Measurements from ENCODE around the gene SUZ12. TPM values are rescaled to one million over a fixed set of nuclear protein-coding genes. Genes with fewer than 3 reads are reported as not detected.
"Not testable (repeated sequence)": the region's sequence is repeated elsewhere in the genome, so short reads cannot be mapped to it uniquely, and the experiment has no call there.

The SUZ12 gene
- total RNA-seq, 1 experiment from 2014 or later: 30.4 TPM

DNA sequence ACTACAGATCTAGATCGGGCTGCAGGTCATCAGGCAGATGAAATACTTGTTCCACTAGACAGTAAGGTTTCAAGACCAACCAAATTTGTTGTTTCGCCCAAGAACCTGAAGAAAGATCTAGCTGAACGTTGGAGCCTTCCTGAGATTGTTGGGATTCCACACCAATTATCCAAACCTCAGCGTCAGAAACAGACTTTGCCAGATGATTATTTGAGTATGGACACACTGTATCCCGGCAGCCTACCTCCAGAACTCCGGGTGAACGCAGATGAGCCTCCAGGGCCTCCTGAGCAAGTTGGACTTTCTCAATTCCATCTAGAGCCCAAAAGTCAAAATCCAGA lies 84.8 kb downstream of the SUZ12 start:
- H3K27me3 Mint-ChIP-seq (ENCODE audit: insufficient read depth, unreplicated experiment): no peaks in the 10 kb centered on the region
- H3K27ac Mint-ChIP-seq (ENCODE audit: low read depth, unreplicated experiment): no peak overlapping the region
- no peaks in the 10 kb centered on the region for H3K9me3 Mint-ChIP-seq (ENCODE audit: unreplicated experiment)
- ChIA-PET CTCF (no interaction called here), POLR2A (interaction anchor here (1.3 kb wide), 1 partner anchor 15 kb away, joined by 5 read pairs; the partner anchor contains the start of gene LRRC37B)
- no peaks in the 10 kb centered on the region for H3K4me1 Mint-ChIP-seq (ENCODE audit: insufficient read depth, unreplicated experiment)
- intact Hi-C loops (cut with micrococcal nuclease): no loop called here
- H3K4me3 Mint-ChIP-seq (ENCODE audit: unreplicated experiment): no peak overlapping the region
- no peak for TF ChIP-seq CTCF (IDR thresholded peaks at IDR 0.05; ENCODE audit: unreplicated experiment)
- no peak for DNase-seq (ENCODE audit: unreplicated experiment)
- peaks cover 11% of the 10 kb centered on the region for H3K36me3 Mint-ChIP-seq (ENCODE audit: insufficient read depth, unreplicated experiment)
- BruUV-seq (replicated peaks): no TSS peak

DNA sequence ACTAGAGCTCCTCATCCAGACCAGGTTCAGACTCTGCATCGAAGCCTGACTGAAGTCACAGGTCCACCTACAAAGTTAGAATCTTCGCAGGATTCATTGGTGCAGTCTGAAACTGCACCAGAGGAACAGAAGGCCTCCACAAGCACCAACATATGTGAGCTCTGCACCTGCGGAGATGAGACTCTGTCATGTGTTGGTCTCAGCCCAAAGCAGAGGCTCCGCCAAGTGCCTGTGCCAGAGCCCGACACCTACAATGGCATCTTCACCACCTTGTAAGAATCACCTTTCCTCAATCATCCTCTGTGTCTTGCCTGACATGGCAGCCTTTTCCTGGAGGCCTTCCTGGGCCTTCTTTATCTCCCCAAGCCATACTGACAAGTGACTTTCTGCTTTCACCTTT lies 85.7 kb downstream of the SUZ12 start:
- POLR2A ChIA-PET; CTCF ChIA-PET; H3K9me3 Mint-ChIP-seq (ENCODE audit: unreplicated experiment); BruUV-seq (replicated peaks); H3K27me3 Mint-ChIP-seq (ENCODE audit: insufficient read depth, unreplicated experiment); DNase-seq (ENCODE audit: unreplicated experiment); intact Hi-C loops (cut with micrococcal nuclease); H3K27ac Mint-ChIP-seq (ENCODE audit: low read depth, unreplicated experiment); H3K4me3 Mint-ChIP-seq (ENCODE audit: unreplicated experiment); H3K4me1 Mint-ChIP-seq (ENCODE audit: insufficient read depth, unreplicated experiment): not testable (repeated sequence)
- H3K36me3 Mint-ChIP-seq (ENCODE audit: insufficient read depth, unreplicated experiment): peaks cover 11% of the 10 kb centered on the region

DNA sequence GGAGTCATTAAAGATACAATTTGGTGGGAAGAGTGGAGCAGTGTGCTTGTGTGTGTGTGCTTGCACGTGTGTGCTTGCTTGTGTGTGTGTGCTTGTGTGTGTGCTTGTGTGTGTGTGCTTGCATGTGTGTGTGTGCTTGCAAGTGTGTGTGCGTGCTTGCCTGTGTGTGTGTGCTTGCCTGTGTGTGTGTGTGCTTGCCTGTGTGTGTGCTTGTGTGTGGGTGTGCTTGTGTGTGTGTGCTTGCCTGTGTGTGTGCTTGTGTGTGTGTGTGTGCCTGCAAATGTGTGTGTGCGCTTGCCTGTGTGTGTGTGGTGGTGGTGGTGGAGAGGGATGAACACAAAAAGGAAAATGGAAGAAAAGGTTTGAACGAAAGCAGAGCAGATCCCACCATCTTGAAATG lies 90.5 kb downstream of the SUZ12 start:
- intact Hi-C loops (cut with micrococcal nuclease); H3K4me1 Mint-ChIP-seq (ENCODE audit: insufficient read depth, unreplicated experiment); POLR2A ChIA-PET; H3K36me3 Mint-ChIP-seq (ENCODE audit: insufficient read depth, unreplicated experiment); H3K4me3 Mint-ChIP-seq (ENCODE audit: unreplicated experiment); H3K27ac Mint-ChIP-seq (ENCODE audit: low read depth, unreplicated experiment); H3K9me3 Mint-ChIP-seq (ENCODE audit: unreplicated experiment); H3K27me3 Mint-ChIP-seq (ENCODE audit: insufficient read depth, unreplicated experiment); DNase-seq (ENCODE audit: unreplicated experiment); BruUV-seq (replicated peaks): not testable (repeated sequence)
- CTCF ChIA-PET: interaction anchor here (0.7 kb wide), 1 partner anchor 179 kb away, joined by 4 read pairs; no protein-coding TSS in a partner anchor

DNA sequence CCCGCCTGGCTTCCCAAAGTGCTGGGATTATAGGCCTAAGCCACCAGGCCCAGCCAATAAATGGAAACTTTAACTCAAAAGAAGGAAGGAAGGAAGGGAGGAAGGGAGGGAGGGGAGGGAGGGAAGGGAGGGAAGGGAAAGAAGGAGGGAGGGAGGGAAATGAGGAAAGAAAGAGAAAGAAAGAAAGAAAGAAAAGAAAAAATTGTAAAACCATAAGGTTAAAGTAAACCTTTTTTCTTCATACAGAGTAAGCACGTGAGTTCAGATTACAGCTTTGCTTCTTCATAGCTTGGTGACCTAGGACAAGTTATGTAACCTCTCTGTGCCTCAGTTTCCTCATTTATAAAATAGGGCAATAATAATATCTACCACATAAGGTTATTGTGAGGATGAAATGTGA lies 96.4 kb downstream of the SUZ12 start:
- H3K36me3 Mint-ChIP-seq (ENCODE audit: insufficient read depth, unreplicated experiment): peaks cover 29% of the 10 kb centered on the region
- BruUV-seq (replicated peaks): no TSS peak

DNA sequence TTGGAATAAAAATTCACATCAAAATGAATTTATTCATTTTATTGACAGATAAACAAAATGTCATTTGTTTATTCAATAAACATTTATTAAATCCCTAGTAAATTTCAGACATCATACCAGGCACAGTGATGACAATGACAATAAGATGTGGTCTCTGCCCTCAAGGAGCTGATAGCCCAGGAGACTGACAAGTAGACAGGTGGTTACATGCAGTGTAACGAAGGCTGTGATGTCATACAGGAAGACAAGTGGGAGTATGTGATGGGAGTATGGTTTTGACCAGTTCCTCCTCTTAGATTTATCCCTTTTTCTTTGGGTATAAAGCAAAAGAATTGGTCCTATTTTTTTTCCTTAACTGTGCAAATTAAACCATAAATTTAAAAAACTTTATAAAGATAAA lies 97.0 kb downstream of the SUZ12 start:
- H3K27me3 Mint-ChIP-seq (ENCODE audit: insufficient read depth, unreplicated experiment); H3K27ac Mint-ChIP-seq (ENCODE audit: low read depth, unreplicated experiment); BruUV-seq (replicated peaks); H3K9me3 Mint-ChIP-seq (ENCODE audit: unreplicated experiment); H3K4me3 Mint-ChIP-seq (ENCODE audit: unreplicated experiment); H3K4me1 Mint-ChIP-seq (ENCODE audit: insufficient read depth, unreplicated experiment); intact Hi-C loops (cut with micrococcal nuclease); POLR2A ChIA-PET; DNase-seq (ENCODE audit: unreplicated experiment): not testable (repeated sequence)
- CTCF ChIA-PET: interaction anchor here (0.7 kb wide), 1 partner anchor 26 kb away, joined by 3 read pairs; no protein-coding TSS in a partner anchor
- H3K36me3 Mint-ChIP-seq (ENCODE audit: insufficient read depth, unreplicated experiment): peaks cover 29% of the 10 kb centered on the region

More for the DNA sequence above, 96.4 kb downstream of the SUZ12 start:
- TF ChIP-seq CTCF (IDR thresholded peaks at IDR 0.05; ENCODE audit: unreplicated experiment): no peak
- Mint-ChIP-seq H3K27ac (ENCODE audit: low read depth, unreplicated experiment) (no peak overlapping the region), H3K27me3 (ENCODE audit: insufficient read depth, unreplicated experiment) (no peaks in the 10 kb centered on the region), H3K4me3 (ENCODE audit: unreplicated experiment) (no peak overlapping the region), H3K4me1 (ENCODE audit: insufficient read depth, unreplicated experiment) (no peaks in the 10 kb centered on the region), H3K9me3 (ENCODE audit: unreplicated experiment) (no peaks in the 10 kb centered on the region)
- ChIA-PET POLR2A (no interaction called here), CTCF (no interaction called here)
- intact Hi-C loops (cut with micrococcal nuclease): no loop called here
- DNase-seq (ENCODE audit: unreplicated experiment): no peak

DNA sequence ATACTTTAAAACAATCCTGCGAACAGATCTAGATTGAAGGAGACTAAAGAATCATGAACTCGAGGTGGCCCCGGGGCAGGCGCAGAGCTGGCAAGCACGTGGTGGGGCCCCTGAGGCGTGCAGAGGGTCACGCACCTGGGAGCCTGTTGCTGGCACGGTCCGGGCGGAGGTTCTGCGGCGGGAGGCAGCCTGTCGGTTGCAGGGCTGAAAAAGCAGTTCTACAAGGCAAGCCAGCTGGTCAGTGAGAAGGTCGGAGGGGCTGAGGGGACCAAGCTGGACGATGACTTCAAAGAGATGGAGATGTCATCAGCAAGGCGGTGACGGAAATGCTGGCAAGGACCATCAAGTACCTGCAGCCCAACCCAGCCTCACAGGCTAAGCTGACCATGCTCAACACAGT lies 103.4 kb downstream of the SUZ12 start:
- H3K36me3 Mint-ChIP-seq (ENCODE audit: insufficient read depth, unreplicated experiment): peaks cover 35% of the 10 kb centered on the region
- H3K9me3 Mint-ChIP-seq (ENCODE audit: unreplicated experiment); BruUV-seq (replicated peaks); DNase-seq (ENCODE audit: unreplicated experiment); POLR2A ChIA-PET; CTCF ChIA-PET; H3K4me3 Mint-ChIP-seq (ENCODE audit: unreplicated experiment); intact Hi-C loops (cut with micrococcal nuclease); H3K27me3 Mint-ChIP-seq (ENCODE audit: insufficient read depth, unreplicated experiment); H3K4me1 Mint-ChIP-seq (ENCODE audit: insufficient read depth, unreplicated experiment); H3K27ac Mint-ChIP-seq (ENCODE audit: low read depth, unreplicated experiment): not testable (repeated sequence)

GRCh38 chr17:32041306-32041875 lies 104.6 kb downstream of the SUZ12 start:
- H3K27me3 Mint-ChIP-seq (ENCODE audit: insufficient read depth, unreplicated experiment); intact Hi-C loops (cut with micrococcal nuclease); H3K4me1 Mint-ChIP-seq (ENCODE audit: insufficient read depth, unreplicated experiment); H3K9me3 Mint-ChIP-seq (ENCODE audit: unreplicated experiment); CTCF ChIA-PET; H3K4me3 Mint-ChIP-seq (ENCODE audit: unreplicated experiment); H3K27ac Mint-ChIP-seq (ENCODE audit: low read depth, unreplicated experiment); POLR2A ChIA-PET; BruUV-seq (replicated peaks); DNase-seq (ENCODE audit: unreplicated experiment): not testable (repeated sequence)
- H3K36me3 Mint-ChIP-seq (ENCODE audit: insufficient read depth, unreplicated experiment): peaks cover 34% of the 10 kb centered on the region

DNA sequence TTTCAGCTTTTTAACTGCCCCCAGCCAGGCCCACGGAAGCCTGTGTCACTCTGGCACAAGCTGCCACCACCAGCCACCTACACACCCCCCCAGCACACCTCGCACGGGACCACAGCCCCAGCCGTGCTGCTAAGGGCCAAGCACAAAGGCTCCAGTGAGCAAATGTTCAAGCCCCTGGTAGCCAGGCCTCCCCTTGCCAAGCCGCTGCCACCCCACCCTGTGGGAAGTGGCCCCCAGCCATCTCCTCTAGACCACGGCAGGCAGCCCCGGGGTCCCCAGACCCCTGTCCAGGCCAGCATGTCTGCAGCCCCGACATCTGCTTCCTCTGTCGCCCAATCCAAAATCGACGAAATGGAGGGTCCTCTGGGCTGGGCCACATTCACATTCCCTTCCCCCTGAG lies 105.5 kb downstream of the SUZ12 start:
- H3K27ac Mint-ChIP-seq (ENCODE audit: low read depth, unreplicated experiment); POLR2A ChIA-PET; BruUV-seq (replicated peaks); H3K27me3 Mint-ChIP-seq (ENCODE audit: insufficient read depth, unreplicated experiment); H3K4me1 Mint-ChIP-seq (ENCODE audit: insufficient read depth, unreplicated experiment); H3K9me3 Mint-ChIP-seq (ENCODE audit: unreplicated experiment); intact Hi-C loops (cut with micrococcal nuclease); CTCF ChIA-PET; DNase-seq (ENCODE audit: unreplicated experiment); H3K4me3 Mint-ChIP-seq (ENCODE audit: unreplicated experiment): not testable (repeated sequence)
- H3K36me3 Mint-ChIP-seq (ENCODE audit: insufficient read depth, unreplicated experiment): peaks cover 25% of the 10 kb centered on the region

Measured in MCF 10A (cell line).